K562 (cell line): ENCODE data around the gene CLSTN1. TPM values are rescaled to one million over a fixed set of nuclear protein-coding genes. Genes with fewer than 3 reads are reported as not detected.

ENCODE experiments used
- ATAC-seq: fragments of 200-7000 bp; cut with Tn5 transposase; 3 replicates; pipeline ENCODE4 v1.9.1; 2020; ENCODE audit warnings: moderate library complexity
- BruUV-seq: library from RNA; stranded (reverse); fragments of 400-500 nt; replicated peaks from 2 replicates; lab custom pipeline; 2021; lab: Mats Ljungman, UMichigan
- CTCF ChIA-PET: fragments of 300-600 bp; formaldehyde crosslinking; extraction: SDS; loops from one replicate; lab custom pipeline; 2021; ENCODE audit warnings: low intra/inter-chr PET ratio; lab: Yijun Ruan, JAX
- POLR2A ChIA-PET: fragments of 300-600, 350-650 bp; sonication (Branson Sonifier 250); formaldehyde crosslinking; extraction: SDS; loops from one replicate; lab custom pipeline; 2021; ENCODE audit warnings: antibody characterized with exemption, inconsistent platforms; lab: Yijun Ruan, JAX
- DNase-seq, 4 experiments: peaks; one replicate each; pipeline versions ENCODE4 v3.0.0 to v3.0.0-alpha.2; 2011 to 2018; ENCODE audit warnings: low spot score in 3 of 4, mixed read lengths in 3 of 4; ENCODE audit errors: extremely low read depth in 1 of 4
- FAIRE-seq: peaks from 2 replicates; lab custom pipeline; 2011; peaks lifted over from hg19 to GRCh38; lab: Jason Lieb, UNC
- H2AFZ ChIP-seq: 2 replicates; pipeline ENCODE4 v1.6.0; 2011; ENCODE audit warnings: low read depth, low read length, control low read depth, inconsistent platforms
- H3K27ac ChIP-seq: fragments of 200-600 bp; 3 replicates; pipeline ENCODE4 v1.8.0; 2011; ENCODE audit warnings: low read depth, mild to moderate bottlenecking, control low read depth, inconsistent platforms, low read length, moderate library complexity, mixed read lengths; ENCODE audit errors: extremely low read depth
- H3K27me3 ChIP-seq, 2 experiments: fragments of 300-600 bp in 1 of 2; 2 replicates in 1 of 2; 3 replicates in 1 of 2; pipeline versions ENCODE4 v1.6.0 to v1.8.0; 2011; ENCODE audit warnings: inconsistent platforms in 2 of 2, low read length in 2 of 2, mild to moderate bottlenecking in 1 of 2, mixed read lengths in 1 of 2, moderate library complexity in 1 of 2; ENCODE audit not compliant: control insufficient read depth in 2 of 2, insufficient read depth in 2 of 2
- H3K36me3 ChIP-seq: fragments of 300-600 bp; 3 replicates; pipeline ENCODE4 v1.8.0; 2011; ENCODE audit warnings: mild to moderate bottlenecking, low read length, inconsistent platforms; ENCODE audit not compliant: control insufficient read depth, insufficient read depth
- H3K4me1 ChIP-seq, 2 experiments: fragments of 200-600 bp in 1 of 2; replicated peaks in 1 of 2; 2 replicates in 1 of 2; 3 replicates in 1 of 2; pipeline versions ENCODE4 v1.5.1 to v1.8.0; 2011; ENCODE audit warnings: inconsistent platforms in 2 of 2, low read length in 2 of 2, mild to moderate bottlenecking in 1 of 2, mixed read lengths in 1 of 2, moderate library complexity in 1 of 2; ENCODE audit not compliant: control insufficient read depth in 2 of 2, insufficient read depth in 2 of 2
- H3K4me2 ChIP-seq: 2 replicates; pipeline ENCODE4 v1.6.1; 2011; ENCODE audit warnings: low read length, control low read depth, inconsistent platforms, mixed read lengths; ENCODE audit not compliant: insufficient read depth
- H3K4me3 ChIP-seq: fragments of 200-600 bp; sonication (generic), shearing (Covaris generic); 2 replicates; pipeline ENCODE4 v1.5.1; 2016; ENCODE audit warnings: control low read depth, inconsistent platforms
- H3K79me2 ChIP-seq: fragments of 200-600 bp; 3 replicates; pipeline ENCODE4 v1.8.0; 2011; ENCODE audit warnings: low read length, inconsistent platforms; ENCODE audit not compliant: control insufficient read depth, insufficient read depth
- H3K9ac ChIP-seq, 2 experiments: 2 replicates each; pipeline versions ENCODE4 v1.6.0 to v1.6.1; 2011; ENCODE audit warnings: low read depth in 2 of 2, low read length in 2 of 2, control low read depth in 1 of 2, inconsistent platforms in 1 of 2, mild to moderate bottlenecking in 1 of 2, mixed read lengths in 1 of 2; ENCODE audit not compliant: insufficient read depth in 1 of 2
- H3K9me1 ChIP-seq: one replicate; pipeline ENCODE4 v1.6.0; 2011; ENCODE audit warnings: inconsistent platforms, mild to moderate bottlenecking, low read length, moderate library complexity; ENCODE audit not compliant: control insufficient read depth, insufficient read depth
- H3K9me3 ChIP-seq: replicated peaks from 2 replicates; pipeline ENCODE4 v1.5.1; 2011; ENCODE audit warnings: low read depth, low read length, inconsistent platforms; ENCODE audit not compliant: control insufficient read depth, insufficient read depth
- H4K20me1 ChIP-seq: replicated peaks from 2 replicates; pipeline ENCODE4 v1.6.1; 2011; ENCODE audit warnings: low read length, inconsistent platforms, mixed read lengths; ENCODE audit not compliant: control insufficient read depth, insufficient read depth
- ILK ChIP-seq: fragments of 450-650 bp; IDR thresholded peaks from 2 replicates; pipeline ENCODE4 v1.6.1; 2016; ENCODE audit warnings: missing genetic modification characterization, low read depth, mild to moderate bottlenecking, missing compliant biosample characterization, moderate library complexity, borderline replicate concordance
- LEF1 ChIP-seq: fragments of 450-650 bp; IDR thresholded peaks from 2 replicates; pipeline ENCODE4 v1.6.1; 2016; ENCODE audit warnings: mild to moderate bottlenecking
- MLX ChIP-seq, 2 experiments: fragments of 450-650 bp in 1 of 2; sonication (generic) in 1 of 2; formaldehyde crosslinking; conservative IDR thresholded peaks; 2 replicates each; pipeline versions ENCODE4 v1.4.0 to v1.8.1; 2020 to 2022; ENCODE audit warnings: mild to moderate bottlenecking in 1 of 2, missing genetic modification reagents in 1 of 2
- MYC ChIP-seq, 2 experiments: fragments of 250-450 bp in 1 of 2; sonication (Bioruptor Pico) in 1 of 2; IDR thresholded peaks; 2 replicates each; pipeline versions ENCODE4 v1.5.1 to v1.6.1; 2012 to 2021; ENCODE audit warnings: low read depth in 2 of 2, borderline replicate concordance in 1 of 2, improper control_type of control experiment in 1 of 2, low read length in 1 of 2, mild to moderate bottlenecking in 1 of 2, moderate library complexity in 1 of 2
- PHB2 ChIP-seq: fragments of 450-650 bp; IDR thresholded peaks from 2 replicates; pipeline ENCODE4 v1.6.1; 2017; ENCODE audit warnings: low read depth
- PHTF2 ChIP-seq: fragments of 250-450 bp; sonication (Bioruptor Pico); IDR thresholded peaks from 2 replicates; pipeline ENCODE4 v1.5.0; 2021; ENCODE audit warnings: mild to moderate bottlenecking
- PRDM10 ChIP-seq: fragments of 450-650 bp; IDR thresholded peaks from 2 replicates; pipeline ENCODE4 v1.6.1; 2018; ENCODE audit not compliant: partially characterized antibody
- SRSF3 ChIP-seq: fragments of 200-400 bp; formaldehyde crosslinking; IDR thresholded peaks from 2 replicates; pipeline ENCODE4 v1.6.1; 2016; ENCODE audit warnings: mild to moderate bottlenecking, low read length, moderate library complexity; ENCODE audit not compliant: insufficient read depth
- TEAD2 ChIP-seq: fragments of 450-650 bp; IDR thresholded peaks from 2 replicates; pipeline ENCODE4 v1.6.1; 2016; ENCODE audit warnings: missing genetic modification characterization, control low read depth, missing compliant biosample characterization
- THRB ChIP-seq: fragments of 450-650 bp; formaldehyde crosslinking; conservative IDR thresholded peaks from 2 replicates; pipeline ENCODE4 v1.4.0; 2022; ENCODE audit warnings: mild to moderate bottlenecking, missing genetic modification characterization
- TSC22D4 ChIP-seq: fragments of 450-650 bp; IDR thresholded peaks from 2 replicates; pipeline ENCODE4 v1.6.1; 2016; ENCODE audit warnings: missing genetic modification characterization, missing biosample characterization, control low read depth
- ZKSCAN8 ChIP-seq: fragments of 200-800 bp; sonication (Bioruptor generic); IDR thresholded peaks from 2 replicates; pipeline ENCODE4 v1.6.1; 2016; ENCODE audit warnings: missing genetic modification characterization, missing compliant biosample characterization
- ZNF12 ChIP-seq: sonication (generic); formaldehyde crosslinking; IDR thresholded peaks from 2 replicates; pipeline ENCODE4 v1.4.0; 2020; ENCODE audit warnings: mild to moderate bottlenecking, missing genetic modification reagents
- ZNF184 ChIP-seq: sonication (generic); formaldehyde crosslinking; IDR thresholded peaks from 2 replicates; pipeline ENCODE4 v1.5.0; 2020; ENCODE audit warnings: missing genetic modification reagents
- ZNF3 ChIP-seq: fragments of 250-450 bp; sonication (Bioruptor Pico); IDR thresholded peaks from 2 replicates; pipeline ENCODE4 v1.5.0; 2021; ENCODE audit warnings: mild to moderate bottlenecking, moderate library complexity
- ZNF431 ChIP-seq: sonication (generic); formaldehyde crosslinking; IDR thresholded peaks from 2 replicates; pipeline ENCODE4 v1.8.0; 2022; ENCODE audit warnings: mild to moderate bottlenecking, missing genetic modification reagents
- WGBS: fragments of 100-300 bp; shearing (Covaris generic); methylation state at CpG from one replicate; pipeline ENCODE4 v1.1.6; 2016; ENCODE audit warnings: low coverage, mixed read lengths; ENCODE audit not compliant: insufficient coverage; ENCODE audit errors: missing lambda C conversion rate; 5-methylcytosine and 5-hydroxymethylcytosine counted together
- in situ Hi-C: fragments of 300-500 bp; cut with MboI; formaldehyde crosslinking; loops from 4 replicates; pipeline ENCODE4 v1.15.0; 2018; ENCODE audit warnings: inconsistent platforms, mixed read lengths
- intact Hi-C: fragments of 100-400 bp; cut with micrococcal nuclease; formaldehyde crosslinking; loops from 2 replicates; pipeline ENCODE4 v1.14.2; 2022
- polyA plus RNA-seq, 8 experiments: library from polyadenylated mRNA; depleted of rRNA in 4 of 8; stranded (reverse) in 5 of 8; unstranded in 3 of 8; fragments of >200 nt; fragmentation: Nextera tagmentation in 2 of 8; fragmentation: Illumina TruSeq in 1 of 8; extraction: Ambion mirVana in 2 of 8; extraction: Trizol in 1 of 8; gene quantifications; 2 replicates each; pipeline versions ENCODE4 v1.2.1 to v1.2.3, GENCODE V29; 2011 to 2014; ENCODE audit warnings: inconsistent platforms in 1 of 8, missing spikeins in 1 of 8
- total RNA-seq, 7 experiments: library from RNA; depleted of rRNA in 6 of 7; stranded (reverse); fragments of >200 nt in 6 of 7; fragmentation: Illumina TruSeq in 2 of 7; extraction: Trizol in 2 of 7; gene quantifications; 2 replicates each; pipeline versions ENCODE4 v1.2.1 to v1.2.3, GENCODE V29; 2011 to 2021; ENCODE audit warnings: low replicate concordance in 1 of 7

The CLSTN1 gene
- total and polyA plus RNA-seq, 9 of the 15 experiments (the other 6 are each of a cell fraction or from before 2014, with no cell fraction given) = 1.1 to 32.5 (median 13.3) TPM

- 0 out of 2 replicates have a peak, but pooled peaks cover 1% of the 10 kb centered on the region for H3K9me3 ChIP-seq
- no TSS peak for BruUV-seq
- intact Hi-C loops = no loop called here
- no peak overlapping the region; a peak in 1 of 4 replicates for H3K9ac ChIP-seq
- H3K4me1 ChIP-seq = peaks cover 3 to 35% of the 10 kb centered on the region in 2 experiments; a peak in 4 of 5 replicates
- FAIRE-seq (no peak), ATAC-seq (no peak), DNase-seq (no peak)
- in situ Hi-C loops = no loop called here
- peaks cover 13 to 44% of the 10 kb centered on the region in 2 experiments; a peak in 4 of 5 replicates for H3K27me3 ChIP-seq
- H3K4me3 ChIP-seq = no peak overlapping the region
- no peak overlapping the region for H3K4me2 ChIP-seq
- H3K9me1 ChIP-seq = no peaks in the 10 kb centered on the region
- no peaks in the 10 kb centered on the region for H3K36me3 ChIP-seq
- CTCF ChIA-PET = no interaction called here
- no peaks in the 10 kb centered on the region for H3K79me2 ChIP-seq
- no peaks in the 10 kb centered on the region for H4K20me1 ChIP-seq
- 29% methylated on average over 19 of the region's 20 CpGs for WGBS
- H2AFZ ChIP-seq = no peak overlapping the region
- POLR2A ChIA-PET = interaction anchor here (0.6 to 4.3 kb wide), 9 partner anchors 9 to 136 kb away, joined by 3 to 35 read pairs (median 4); no protein-coding TSS in a partner anchor
- no peak overlapping the region for H3K27ac ChIP-seq
- no peak for TF ChIP-seq ZNF3
- TF ChIP-seq MLX (CRISPR knock-in tag; conservative IDR thresholded peaks at IDR 0.05) = no peak
- TF ChIP-seq PHTF2 = no peak
- no peak for TF ChIP-seq TEAD2 (tag)
- TF ChIP-seq ZNF12 (CRISPR knock-in tag) = no peak
- no peak for TF ChIP-seq TSC22D4 (tag)
- no peak for TF ChIP-seq ILK
- TF ChIP-seq PHB2 = no peak
- no peak for TF ChIP-seq ZKSCAN8 (CRISPR knock-in tag)
- no peak for TF ChIP-seq MYC (IDR thresholded peaks at IDR 0.05; ENCODE audit: low read depth, low read length)
- TF ChIP-seq MYC (CRISPR knock-in tag; IDR thresholded peaks at IDR 0.05; ENCODE audit: borderline replicate concordance, low read depth) = no peak
- no peak for TF ChIP-seq THRB (CRISPR knock-in tag)
- no peak for TF ChIP-seq LEF1
- TF ChIP-seq SRSF3 = no peak
- TF ChIP-seq PRDM10 = no peak
- no peak for TF ChIP-seq ZNF184
- TF ChIP-seq ZNF431 (CRISPR knock-in tag) = no peak
These were observed 19.2 kb upstream of the CLSTN1 start for GRCh38 chr1:9842781-9843575.
